GM18909 (cell line): ENCODE results near the gene MRPL36.
A peak's percentile ranks its signal among the peaks of the same experiment; 100 is the strongest.
"Not testable (repeated sequence)": the region's sequence is repeated elsewhere in the genome, so short reads cannot be mapped to it uniquely, and the experiment has no call there.

Experiments
- ATAC-seq: cut with Tn5 transposase; IDR thresholded peaks from one replicate; pipeline ENCODE4 v1.9.1; 2021; ENCODE audit warnings: mild to moderate bottlenecking; ENCODE audit not compliant: unreplicated experiment, poor library complexity

MRPL36 gene

DNA sequence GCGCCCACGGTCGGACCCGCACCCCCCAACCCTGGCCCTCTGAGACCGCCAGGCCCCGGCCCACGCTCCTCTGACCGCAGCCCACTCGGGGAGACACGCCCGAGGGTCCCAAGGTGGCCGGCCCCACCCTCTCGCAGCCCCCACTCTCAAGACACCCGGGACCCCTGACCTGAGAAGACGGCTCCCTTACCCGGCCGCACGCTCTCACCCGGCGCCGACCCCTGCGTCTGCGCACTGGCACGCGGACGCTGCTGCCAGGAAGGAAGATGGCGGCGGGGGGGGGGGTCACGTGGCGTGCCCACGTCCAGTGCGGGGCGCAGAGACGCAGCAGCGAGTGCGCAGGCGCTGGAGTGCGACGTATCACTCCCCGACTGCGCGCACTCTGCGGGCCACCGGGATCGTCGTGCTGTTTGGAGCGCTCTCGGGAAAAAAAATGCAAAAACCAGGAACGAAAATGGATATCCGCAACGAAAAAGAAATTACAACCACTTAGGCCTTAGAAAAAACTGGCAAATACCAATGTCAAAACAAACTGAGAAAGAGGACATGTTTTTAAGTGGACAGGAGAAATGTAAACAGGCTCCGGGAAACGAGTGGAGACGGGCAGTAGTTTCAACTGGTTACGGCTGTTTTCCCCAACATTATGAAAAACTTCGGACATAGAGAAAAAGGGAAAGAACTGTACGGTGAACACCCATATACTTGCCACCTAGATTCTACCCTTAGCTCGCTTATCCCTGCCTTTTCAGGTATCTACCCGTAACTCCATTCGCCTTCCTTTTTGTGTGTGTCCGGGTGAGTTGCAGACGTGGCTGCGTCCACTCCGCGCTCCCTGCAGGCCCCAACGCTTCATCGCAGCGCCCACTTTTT is at the start of gene MRPL36:
TSS of gene MRPL36 (minus strand) at position 236 of the 870 bp plus-strand sequence. CDS start 902 bp downstream, outside the sequence.
- ATAC-seq = peak; percentile 61

DNA sequence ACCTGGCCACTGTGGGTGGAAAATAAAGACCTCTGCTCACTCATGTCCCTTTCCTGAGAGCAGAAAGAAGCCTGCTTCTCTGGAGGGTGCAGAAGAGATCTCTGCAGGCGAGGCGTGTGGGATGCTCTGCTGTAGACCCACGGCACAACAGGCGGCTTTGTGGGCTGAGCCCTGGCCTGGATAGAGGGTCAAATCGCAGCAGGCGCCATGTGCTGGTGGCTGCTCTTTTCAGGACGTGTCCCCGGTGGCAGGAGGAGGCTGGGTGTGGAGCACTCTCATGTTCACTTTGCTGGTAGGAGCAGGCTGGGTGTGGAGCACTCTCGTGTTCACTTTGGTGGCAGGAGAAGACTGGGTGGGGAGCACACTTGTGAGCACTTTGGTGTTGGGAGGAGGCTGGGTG is 48.0 kb upstream of the MRPL36 start:
- no peak for ATAC-seq

- no peak for ATAC-seq
Measured at GRCh38 chr5:1847056-1847455, 47.4 kb upstream of the MRPL36 start.

DNA sequence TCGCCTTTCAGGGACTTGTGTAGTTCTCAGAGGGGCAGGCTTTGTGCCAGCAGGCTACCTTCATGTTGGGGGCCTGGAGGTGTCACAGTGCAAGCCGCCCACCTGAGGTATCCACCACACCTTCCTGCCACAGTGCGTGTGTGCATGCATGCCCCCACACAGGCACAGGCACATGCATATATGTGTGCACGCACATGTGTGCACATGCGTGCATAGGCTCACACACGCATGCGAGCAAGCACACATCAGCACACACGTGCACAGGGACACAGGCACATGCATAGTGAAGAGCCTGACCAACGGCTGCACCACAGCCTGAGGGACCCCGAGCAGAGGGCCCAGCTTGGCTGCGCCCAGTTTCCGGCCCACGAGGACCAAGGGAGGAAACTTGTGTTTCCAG is 46.9 kb upstream of the MRPL36 start:
- no peak for ATAC-seq

GRCh38 chr5:1845696-1846095 is 46.1 kb upstream of the MRPL36 start:
- no peak for ATAC-seq

- ATAC-seq = no peak
Measured at GRCh38 chr5:1844708-1845436, 45.2 kb upstream of the MRPL36 start.

DNA sequence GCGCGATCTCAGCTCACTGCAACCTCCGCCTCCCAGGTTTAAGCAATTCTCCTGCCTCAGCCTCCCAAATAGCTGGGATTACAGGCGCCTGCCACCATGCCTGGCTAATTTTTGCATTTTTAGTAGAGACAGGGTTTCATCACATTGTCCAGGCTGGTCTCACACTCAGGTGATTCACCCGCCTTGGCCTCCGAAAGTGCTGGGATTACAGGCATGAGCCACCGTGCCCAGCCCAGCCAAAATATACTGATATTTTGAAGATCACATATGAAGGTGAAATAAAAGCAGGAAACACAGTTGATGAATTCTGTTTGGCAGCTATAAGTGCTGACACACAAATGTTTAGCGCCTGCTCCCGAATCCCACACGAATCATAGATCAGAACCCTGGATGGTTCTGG is 44.1 kb upstream of the MRPL36 start:
- not testable (repeated sequence) for ATAC-seq

DNA sequence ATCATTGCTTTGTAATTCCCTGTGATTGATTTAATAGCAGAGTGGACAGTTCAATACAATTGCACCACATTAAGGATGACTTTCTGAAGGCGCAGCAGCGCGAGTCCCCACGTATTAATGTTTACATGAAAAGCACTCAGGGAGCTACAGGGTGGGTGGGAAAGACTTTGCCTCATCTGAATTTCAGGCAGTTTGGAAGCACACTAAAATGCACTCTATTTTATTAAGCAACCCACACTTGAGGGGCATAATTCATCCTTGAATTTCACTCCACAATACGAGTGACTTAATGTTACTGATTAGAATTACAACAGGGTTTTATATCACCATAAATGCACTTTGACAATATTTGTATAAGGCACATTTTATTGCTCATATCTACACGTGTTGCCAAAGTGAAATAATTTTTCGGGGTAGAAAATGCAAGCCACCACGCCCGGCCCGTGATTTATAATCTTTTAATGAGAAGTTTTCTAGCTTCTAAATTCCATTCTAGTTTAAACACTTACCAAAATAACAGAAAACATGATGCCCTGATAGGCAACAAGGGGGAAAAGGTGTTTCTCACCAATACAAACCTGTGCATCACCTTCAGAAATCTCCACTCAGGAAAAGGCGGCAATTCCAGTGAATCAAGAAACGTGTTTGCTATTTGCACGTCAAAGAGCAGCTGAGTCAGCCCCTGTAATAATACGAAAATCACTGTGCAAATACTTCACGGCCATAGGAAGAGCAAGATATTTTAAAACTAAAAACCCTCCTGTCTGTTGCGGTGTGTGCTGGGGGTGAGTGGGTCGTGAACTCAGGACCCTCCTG is 42.6 kb upstream of the MRPL36 start:
- no peak for ATAC-seq

DNA sequence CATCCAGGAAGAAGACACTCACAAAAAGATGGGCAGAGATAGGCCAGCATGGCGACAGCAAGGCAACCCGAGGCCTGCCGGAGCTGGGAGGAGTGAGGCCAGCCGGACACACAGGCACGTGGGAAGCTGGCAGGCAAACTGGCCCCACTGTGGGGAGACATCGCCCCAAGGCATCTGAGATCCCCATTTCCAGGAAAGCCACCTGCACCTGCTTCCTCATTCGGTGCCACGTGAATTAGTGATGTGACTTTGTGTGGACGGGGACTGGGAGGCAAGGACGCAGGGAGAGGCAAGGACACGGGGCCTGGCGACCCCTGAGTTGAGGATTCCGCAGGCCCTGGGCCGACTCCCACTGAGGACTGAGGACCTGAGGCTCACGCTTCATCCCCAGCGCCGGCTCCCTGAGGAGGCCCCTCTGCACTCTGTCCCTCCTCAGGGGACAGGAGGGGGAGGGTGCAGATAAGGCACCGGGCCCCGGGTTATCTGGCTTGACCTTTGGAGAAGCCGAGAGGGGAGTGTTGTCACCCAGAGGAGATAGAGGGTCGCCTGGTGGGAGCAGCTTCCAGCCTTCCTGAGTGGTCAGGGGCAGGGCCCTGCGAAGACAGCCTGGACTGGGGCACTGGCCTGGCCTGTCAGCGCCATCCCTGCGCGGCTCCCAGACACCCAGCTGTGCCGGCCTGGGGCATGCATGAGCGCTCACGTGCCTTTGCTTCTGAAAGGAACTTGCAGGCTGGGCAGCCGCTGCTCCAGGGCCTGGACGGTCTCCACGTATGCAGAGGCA is 41.3 kb upstream of the MRPL36 start:
- ATAC-seq = no peak

DNA sequence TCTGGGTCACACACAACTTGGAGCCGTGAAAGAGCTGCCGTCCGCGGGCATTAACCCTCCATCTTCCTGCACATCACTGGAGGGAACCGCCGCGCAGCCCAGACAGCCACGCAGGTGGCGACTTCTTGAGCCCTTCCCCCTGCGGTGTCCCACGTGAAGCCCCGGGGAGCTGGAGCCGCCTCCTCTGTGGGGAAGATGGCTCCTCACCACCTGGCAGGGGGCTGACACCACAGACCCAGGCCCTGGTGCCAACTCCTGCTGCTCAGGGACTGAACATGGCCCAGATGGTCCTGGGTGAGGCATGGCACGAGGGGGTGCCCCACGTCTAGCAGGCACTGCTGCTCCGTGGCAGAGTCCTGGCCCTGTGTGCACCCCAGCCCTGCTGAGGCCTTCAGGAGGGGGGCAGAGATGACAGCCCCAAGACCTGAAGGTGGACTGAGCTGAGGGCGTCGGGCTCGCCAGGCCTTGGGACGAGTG is 40.5 kb upstream of the MRPL36 start:
- no peak for ATAC-seq

- ATAC-seq = no peak
Measured at GRCh38 chr5:1838013-1838412, 38.4 kb upstream of the MRPL36 start.

GRCh38 chr5:1836891-1837880 is 37.5 kb upstream of the MRPL36 start:
- ATAC-seq = no peak

DNA sequence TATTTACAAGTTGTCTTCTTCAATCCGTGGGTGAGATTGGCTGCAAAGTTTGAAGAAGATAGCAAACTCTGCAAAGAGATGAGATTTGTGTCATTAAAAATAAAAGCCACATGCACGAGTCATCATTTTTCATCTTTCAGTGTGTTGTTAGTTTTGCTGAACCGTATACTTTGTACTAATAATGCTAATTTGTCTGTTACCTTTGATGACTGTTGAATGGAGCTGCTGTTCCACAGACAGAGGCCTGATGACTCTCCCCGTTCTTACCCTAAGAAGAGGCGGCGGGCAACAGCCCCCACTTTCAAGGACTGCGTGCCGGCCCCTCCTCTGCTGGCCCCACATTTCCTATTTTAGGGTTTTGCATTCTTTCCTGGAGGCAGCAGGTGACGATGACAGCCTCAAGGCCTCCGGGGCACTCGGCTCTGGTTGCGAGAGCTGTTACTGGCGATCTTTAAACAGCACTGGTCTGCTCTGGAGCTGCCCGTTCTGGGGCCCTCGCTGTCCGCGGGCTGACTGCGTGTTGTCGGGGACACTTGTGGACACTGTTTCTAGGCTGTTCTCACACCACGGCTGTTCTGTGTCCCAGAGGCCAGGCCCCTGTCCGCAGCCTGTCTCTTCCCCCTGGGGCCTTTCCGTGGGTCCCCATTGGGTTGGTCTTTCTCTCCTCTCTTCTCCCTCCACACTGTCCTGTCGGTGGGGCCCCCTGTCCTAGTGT is 36.7 kb upstream of the MRPL36 start:
- no peak for ATAC-seq

- ATAC-seq = no peak
Measured at GRCh38 chr5:1835431-1835830, 35.8 kb upstream of the MRPL36 start.

- no peak for ATAC-seq
Measured at GRCh38 chr5:1834721-1835429, 35.2 kb upstream of the MRPL36 start.

GRCh38 chr5:1834022-1834551 is 34.5 kb upstream of the MRPL36 start:
- no peak for ATAC-seq
